ENCODE results near the gene ACACB. TPM values are rescaled to one million over a fixed set of nuclear protein-coding genes. Genes with fewer than 3 reads are reported as not detected.

Gene ACACB
- total RNA-seq, 1 donor from 2014 or later = 0.84 TPM

- H3K27me3 ChIP-seq (ENCODE audit: control insufficient read depth, insufficient read depth, low read length) = no peaks in the 10 kb centered on the region
- no peak for TF ChIP-seq CTCF (IDR thresholded peaks at IDR 0.05; ENCODE audit: insufficient read depth, low read length, poor library complexity, severe bottlenecking)
- no peak overlapping the region for H3K4me3 ChIP-seq (ENCODE audit: low read depth, low read length)
- DNase-seq (ENCODE audit: low read depth) = no peak
- no peaks in the 10 kb centered on the region for H3K36me3 ChIP-seq (ENCODE audit: control insufficient read depth, insufficient read depth, low read length)
Measured at GRCh38 chr12:109279525-109279924, 163.1 kb downstream of the ACACB start.

- Histone ChIP-seq H3K4me3 (ENCODE audit: low read depth, low read length) (no peak overlapping the region), H3K36me3 (ENCODE audit: control insufficient read depth, insufficient read depth, low read length) (no peaks in the 10 kb centered on the region), H3K27me3 (ENCODE audit: control insufficient read depth, insufficient read depth, low read length) (no peaks in the 10 kb centered on the region)
- no peak for DNase-seq (ENCODE audit: low read depth)
- no peak for TF ChIP-seq CTCF (IDR thresholded peaks at IDR 0.05; ENCODE audit: insufficient read depth, low read length, poor library complexity, severe bottlenecking)
Measured at GRCh38 chr12:109281452-109281851, 165.1 kb downstream of the ACACB start.

- Histone ChIP-seq H3K36me3 (ENCODE audit: control insufficient read depth, insufficient read depth, low read length) (no peaks in the 10 kb centered on the region), H3K27me3 (ENCODE audit: control insufficient read depth, insufficient read depth, low read length) (peaks cover 2% of the 10 kb centered on the region), H3K4me3 (ENCODE audit: low read depth, low read length) (no peak overlapping the region)
- no peak for DNase-seq (ENCODE audit: low read depth)
- TF ChIP-seq CTCF (IDR thresholded peaks at IDR 0.05; ENCODE audit: insufficient read depth, low read length, poor library complexity, severe bottlenecking) = no peak
Measured at GRCh38 chr12:109284392-109284791, 168.0 kb downstream of the ACACB start.

- no peak overlapping the region for H3K4me3 ChIP-seq (ENCODE audit: low read depth, low read length)
Measured at GRCh38 chr12:109286252-109286651, 169.9 kb downstream of the ACACB start.

GRCh38 chr12:109286652-109287051 is 170.3 kb downstream of the ACACB start:
- no peaks in the 10 kb centered on the region for H3K36me3 ChIP-seq (ENCODE audit: control insufficient read depth, insufficient read depth, low read length)
- H3K4me3 ChIP-seq (ENCODE audit: low read depth, low read length) = no peak overlapping the region
- DNase-seq (ENCODE audit: low read depth) = no peak
- H3K27me3 ChIP-seq (ENCODE audit: control insufficient read depth, insufficient read depth, low read length) = peaks cover 12% of the 10 kb centered on the region
- no peak for TF ChIP-seq CTCF (IDR thresholded peaks at IDR 0.05; ENCODE audit: insufficient read depth, low read length, poor library complexity, severe bottlenecking)

More at GRCh38 chr12:109286252-109286651, 169.9 kb downstream of the ACACB start:
- no peaks in the 10 kb centered on the region for H3K36me3 ChIP-seq (ENCODE audit: control insufficient read depth, insufficient read depth, low read length)
- no peak for DNase-seq (ENCODE audit: low read depth)
- peaks cover 10% of the 10 kb centered on the region for H3K27me3 ChIP-seq (ENCODE audit: control insufficient read depth, insufficient read depth, low read length)
- no peak for TF ChIP-seq CTCF (IDR thresholded peaks at IDR 0.05; ENCODE audit: insufficient read depth, low read length, poor library complexity, severe bottlenecking)

GRCh38 chr12:109287181-109287580 is 170.8 kb downstream of the ACACB start:
- no peaks in the 10 kb centered on the region for H3K36me3 ChIP-seq (ENCODE audit: control insufficient read depth, insufficient read depth, low read length)
- peaks cover 15% of the 10 kb centered on the region for H3K27me3 ChIP-seq (ENCODE audit: control insufficient read depth, insufficient read depth, low read length)
- no peak overlapping the region for H3K4me3 ChIP-seq (ENCODE audit: low read depth, low read length)
- no peak for DNase-seq (ENCODE audit: low read depth)
- no peak for TF ChIP-seq CTCF (IDR thresholded peaks at IDR 0.05; ENCODE audit: insufficient read depth, low read length, poor library complexity, severe bottlenecking)
